ENCODE measurements around the gene TNNI3K. TPM values are rescaled to one million over a fixed set of nuclear protein-coding genes. Genes with fewer than 3 reads are reported as not detected.

The TNNI3K gene
- total and polyA plus RNA-seq, 9 of the 15 experiments (the other 6 are each of a cell fraction or from before 2014, with no cell fraction given): 0.21 to 0.53 (median 0.32) TPM; not detected in 5

DNA sequence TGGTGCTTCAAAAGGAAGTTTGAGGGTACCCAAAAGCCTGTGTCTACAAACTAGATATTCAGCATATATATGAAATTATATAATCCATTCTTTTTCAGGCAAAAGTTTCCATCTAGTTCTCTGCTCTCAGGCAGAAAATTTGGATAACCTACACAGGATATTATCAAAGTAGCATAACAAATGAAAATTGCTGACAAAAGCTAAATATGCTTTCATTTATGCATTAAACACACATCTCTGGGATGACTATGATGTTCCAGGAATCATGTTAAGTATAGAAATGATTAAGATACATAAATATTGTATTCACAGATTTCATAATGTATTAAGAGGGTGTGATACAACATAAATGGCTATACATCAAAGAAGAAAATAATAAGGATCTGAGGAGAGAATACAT, 184.4 kb downstream of the TNNI3K start:
- BruUV-seq (replicated peaks): no TSS peak

DNA sequence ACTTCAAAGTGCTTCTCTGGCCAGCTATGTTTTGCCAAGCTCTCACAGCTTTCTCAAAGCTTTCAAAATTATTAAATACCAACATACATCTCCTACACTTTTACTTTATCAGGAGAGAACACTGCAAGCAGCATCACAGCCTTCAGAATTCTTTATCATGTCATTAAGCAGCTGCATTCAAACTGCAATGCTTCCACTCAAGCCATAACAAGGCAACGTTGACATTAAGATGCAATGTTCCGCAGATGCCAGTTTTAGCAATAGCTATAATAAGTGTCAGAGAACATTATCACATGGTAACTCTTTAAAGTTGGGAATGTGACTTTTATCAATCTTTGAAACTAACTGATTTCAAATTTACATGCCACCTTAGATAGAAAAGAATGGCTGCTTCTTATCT, 185.3 kb downstream of the TNNI3K start:
- ChIA-PET POLR2A (no interaction called here), CTCF (ENCODE audit: low intra/inter-chr PET ratio) (no interaction called here)
- no peak overlapping the region for H3K4me2 ChIP-seq (ENCODE audit: insufficient read depth, low read length)
- no peaks in the 10 kb centered on the region for H3K79me2 ChIP-seq (ENCODE audit: control insufficient read depth, insufficient read depth, low read length)
- no peaks in the 10 kb centered on the region for H3K27me3 ChIP-seq (ENCODE audit: control insufficient read depth in 2 of 2, insufficient read depth in 2 of 2, low read length in 2 of 2)
- no peak overlapping the region for H3K9ac ChIP-seq (ENCODE audit: insufficient read depth in 1 of 2, low read depth in 2 of 2, low read length in 2 of 2)
- H3K4me3 ChIP-seq: no peak overlapping the region
- no peaks in the 10 kb centered on the region for H3K9me3 ChIP-seq (replicated peaks; ENCODE audit: control insufficient read depth, insufficient read depth, low read depth, low read length)
- 5% methylated on average over 2 of the region's 2 CpGs for WGBS (ENCODE audit: insufficient coverage, low coverage, missing lambda C conversion rate)
- H4K20me1 ChIP-seq (replicated peaks; ENCODE audit: control insufficient read depth, insufficient read depth, low read length): no peaks in the 10 kb centered on the region
- H3K27ac ChIP-seq (ENCODE audit: extremely low read depth, low read depth, low read length): no peak overlapping the region
- no peak for TF ChIP-seq ZNF408 (CRISPR knock-in tag; IDR thresholded peaks at IDR 0.05; ENCODE audit: low read depth)
- FAIRE-seq (no peak), ATAC-seq (no peak), DNase-seq (ENCODE audit: extremely low read depth in 1 of 4, low spot score in 3 of 4) (no peak)
- H2AFZ ChIP-seq (ENCODE audit: low read depth, low read length): no peak overlapping the region
- intact Hi-C loops (cut with micrococcal nuclease) (no loop called here), in situ Hi-C loops (cut with MboI) (no loop called here)
- no peaks in the 10 kb centered on the region for H3K4me1 ChIP-seq (replicated peaks in 1 of 2; ENCODE audit: control insufficient read depth in 2 of 2, insufficient read depth in 2 of 2, low read length in 2 of 2)
- BruUV-seq (replicated peaks): no TSS peak
- no peaks in the 10 kb centered on the region for H3K36me3 ChIP-seq (ENCODE audit: control insufficient read depth, insufficient read depth, low read length)
- no peaks in the 10 kb centered on the region for H3K9me1 ChIP-seq (ENCODE audit: control insufficient read depth, insufficient read depth, low read length)

More for the DNA sequence above, 184.4 kb downstream of the TNNI3K start:
- no peaks in the 10 kb centered on the region for H3K9me1 ChIP-seq (ENCODE audit: control insufficient read depth, insufficient read depth, low read length)
- no peak for TF ChIP-seq ZBED1 (IDR thresholded peaks at IDR 0.05)
- 0 out of 2 replicates have a peak, but pooled peaks have one; percentile 2 for TF ChIP-seq ZNF316 (IDR thresholded peaks at IDR 0.05)
- no peak overlapping the region for H3K9ac ChIP-seq (ENCODE audit: insufficient read depth in 1 of 2, low read depth in 2 of 2, low read length in 2 of 2)
- no peaks in the 10 kb centered on the region for H3K36me3 ChIP-seq (ENCODE audit: control insufficient read depth, insufficient read depth, low read length)
- H2AFZ ChIP-seq (ENCODE audit: low read depth, low read length): no peak overlapping the region
- ChIA-PET CTCF (ENCODE audit: low intra/inter-chr PET ratio) (no interaction called here), POLR2A (no interaction called here)
- H3K27me3 ChIP-seq (ENCODE audit: control insufficient read depth in 2 of 2, insufficient read depth in 2 of 2, low read length in 2 of 2): no peaks in the 10 kb centered on the region
- no peak overlapping the region for H3K4me3 ChIP-seq
- H3K27ac ChIP-seq (ENCODE audit: extremely low read depth, low read depth, low read length): no peak overlapping the region
- H3K79me2 ChIP-seq (ENCODE audit: control insufficient read depth, insufficient read depth, low read length): no peaks in the 10 kb centered on the region
- no peaks in the 10 kb centered on the region for H3K9me3 ChIP-seq (replicated peaks; ENCODE audit: control insufficient read depth, insufficient read depth, low read depth, low read length)
- FAIRE-seq: no peak
- H3K4me1 ChIP-seq (replicated peaks in 1 of 2; ENCODE audit: control insufficient read depth in 2 of 2, insufficient read depth in 2 of 2, low read length in 2 of 2): no peaks in the 10 kb centered on the region
- intact Hi-C loops (cut with micrococcal nuclease): no loop called here
- no peak for DNase-seq (ENCODE audit: extremely low read depth in 1 of 4, low spot score in 3 of 4)
- H4K20me1 ChIP-seq (replicated peaks; ENCODE audit: control insufficient read depth, insufficient read depth, low read length): no peaks in the 10 kb centered on the region
- H3K4me2 ChIP-seq (ENCODE audit: insufficient read depth, low read length): no peak overlapping the region
- no peak for ATAC-seq
- in situ Hi-C loops (cut with MboI): no loop called here

Data from K562 (cell line).